GF-D8 (cell line): ENCODE results near the gene HOXC12.

Experiments
- DNase-seq: peaks from one replicate; lab custom pipeline; 2025; lab: John Stamatoyannopoulos, UW

HOXC12 gene

DNA sequence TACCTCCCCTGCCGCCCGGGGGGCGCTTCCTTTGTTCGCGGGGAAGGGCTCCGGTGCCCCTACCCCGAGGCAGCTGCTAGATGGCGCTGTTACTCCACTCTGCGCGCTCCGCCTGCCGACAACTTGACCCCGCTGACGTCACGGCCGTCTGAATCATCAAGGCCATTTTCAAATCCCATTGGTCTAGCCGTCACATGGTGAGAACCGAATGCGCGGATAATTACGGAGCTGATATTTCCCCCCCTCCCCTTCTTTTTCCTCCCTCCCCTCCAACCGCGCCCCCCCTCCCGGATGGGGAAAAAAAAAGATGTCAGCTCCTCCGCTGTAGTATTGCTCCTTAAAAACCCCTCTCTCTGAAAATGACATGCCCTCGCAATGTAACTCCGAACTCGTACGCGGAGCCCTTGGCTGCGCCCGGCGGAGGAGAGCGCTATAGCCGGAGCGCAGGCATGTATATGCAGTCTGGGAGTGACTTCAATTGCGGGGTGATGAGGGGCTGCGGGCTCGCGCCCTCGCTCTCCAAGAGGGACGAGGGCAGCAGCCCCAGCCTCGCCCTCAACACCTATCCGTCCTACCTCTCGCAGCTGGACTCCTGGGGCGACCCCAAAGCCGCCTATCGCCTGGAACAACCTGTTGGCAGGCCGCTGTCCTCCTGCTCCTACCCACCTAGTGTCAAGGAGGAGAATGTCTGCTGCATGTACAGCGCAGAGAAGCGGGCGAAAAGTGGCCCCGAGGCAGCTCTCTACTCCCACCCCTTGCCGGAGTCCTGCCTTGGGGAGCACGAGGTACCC is 30.4 kb downstream of the HOXC12 start, which contains the start of gene HOXC10:
TSS of gene HOXC10 (plus strand) at position 246 of the 791 bp plus-strand sequence. CDS start at position 360, 114 bp downstream.
- DNase-seq = no peak

DNA sequence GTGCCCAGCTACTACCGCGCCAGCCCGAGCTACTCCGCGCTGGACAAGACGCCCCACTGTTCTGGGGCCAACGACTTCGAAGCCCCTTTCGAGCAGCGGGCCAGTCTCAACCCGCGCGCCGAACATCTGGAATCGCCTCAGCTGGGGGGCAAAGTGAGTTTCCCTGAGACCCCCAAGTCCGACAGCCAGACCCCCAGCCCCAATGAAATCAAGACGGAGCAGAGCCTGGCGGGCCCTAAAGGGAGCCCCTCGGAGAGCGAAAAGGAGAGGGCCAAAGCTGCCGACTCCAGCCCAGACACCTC is 30.9 kb downstream of the HOXC12 start:
- no peak for DNase-seq

DNA sequence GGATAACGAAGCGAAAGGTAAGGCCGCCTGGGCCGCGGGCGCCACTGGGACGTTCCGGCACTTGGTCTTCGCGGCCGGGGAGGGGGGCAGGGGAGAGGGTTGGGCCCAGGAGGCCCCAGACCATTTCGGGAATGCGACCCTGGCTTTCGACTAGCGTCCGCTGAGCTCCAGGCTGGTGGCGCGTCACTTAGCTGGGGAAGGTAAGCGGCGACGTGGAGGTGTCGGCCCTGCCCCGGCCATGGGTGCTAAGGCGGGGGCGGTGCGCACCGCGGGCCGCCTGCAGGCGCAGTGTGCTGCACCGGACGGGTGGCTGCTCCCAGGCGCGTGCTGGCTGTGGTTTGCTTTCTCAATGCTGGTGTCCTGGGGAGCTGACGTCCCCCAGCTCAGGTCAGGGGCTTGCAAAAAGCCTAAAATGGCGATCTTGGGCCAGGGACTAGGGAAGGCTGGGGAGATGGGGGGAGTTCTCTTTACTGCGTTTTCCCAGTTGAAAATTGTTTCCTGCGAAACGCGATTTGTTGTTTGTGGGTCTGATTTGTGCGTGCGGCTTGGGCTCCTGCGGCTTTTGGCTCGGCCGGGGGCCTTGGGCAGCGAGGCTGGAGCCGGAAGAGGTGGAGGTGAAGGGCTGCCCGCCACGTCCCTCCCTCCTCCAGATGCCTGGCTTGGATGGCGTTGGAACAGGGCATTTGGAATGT is 31.4 kb downstream of the HOXC12 start:
- no peak for DNase-seq

DNA sequence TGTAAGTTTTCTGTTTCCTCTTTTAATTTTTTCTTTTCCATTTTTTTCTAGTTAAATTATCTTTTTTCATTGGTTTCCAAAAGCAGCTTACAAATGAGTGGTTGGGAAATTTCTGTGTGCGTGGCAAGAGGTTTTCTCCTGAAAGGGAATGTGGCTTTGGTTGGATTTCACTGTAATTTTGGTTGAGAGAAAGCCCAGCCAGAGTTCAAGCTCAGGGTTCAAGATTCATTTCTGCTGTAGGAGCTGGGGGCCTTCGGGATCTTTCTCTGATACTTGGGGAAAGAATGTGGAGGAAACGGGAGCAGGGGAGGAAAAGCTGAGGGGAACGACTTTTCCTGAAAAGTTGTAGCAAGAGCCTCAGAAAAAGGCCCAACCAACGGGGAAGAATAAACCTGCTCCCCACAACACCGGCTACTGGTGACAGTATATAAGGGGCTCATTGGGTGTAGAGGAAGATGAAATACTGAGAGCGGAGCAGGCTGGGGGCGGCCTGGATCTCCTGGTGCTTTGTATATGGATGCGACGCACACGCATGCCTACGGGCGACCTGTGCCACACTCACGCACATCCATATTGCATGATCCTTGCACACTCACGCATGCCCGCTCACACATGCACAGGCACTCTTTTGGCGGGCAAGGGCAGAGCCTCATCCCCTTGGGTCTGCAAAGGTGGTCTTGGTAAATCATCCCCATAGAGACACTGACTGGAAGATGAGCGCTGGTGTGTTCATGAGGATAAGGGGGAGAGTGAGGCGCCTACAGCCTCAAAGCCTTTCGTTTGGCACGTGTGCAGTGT is 32.2 kb downstream of the HOXC12 start:
- no peak for DNase-seq

DNA sequence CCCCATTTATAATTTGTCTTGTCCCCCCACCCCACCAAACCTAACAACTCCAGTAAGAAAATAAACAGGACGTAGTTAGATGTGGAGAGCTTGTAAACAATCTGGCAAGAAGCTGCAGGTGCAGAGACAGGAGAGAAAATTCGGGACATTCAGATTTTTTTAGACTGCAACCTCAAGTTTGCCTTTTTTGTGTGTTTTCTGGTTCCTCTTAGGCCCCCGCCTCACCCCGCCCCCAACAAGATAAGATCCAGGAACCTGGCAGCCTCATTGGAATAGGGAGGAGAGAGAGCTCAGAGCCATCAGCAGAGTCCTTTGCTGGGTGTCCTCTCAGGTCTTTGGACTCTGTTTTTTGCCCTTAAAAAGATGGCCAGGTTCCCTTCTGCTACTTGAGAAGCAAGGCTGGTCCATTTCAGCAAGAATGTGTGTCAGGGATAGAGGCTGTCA is 33.1 kb downstream of the HOXC12 start:
- no peak for DNase-seq

DNA sequence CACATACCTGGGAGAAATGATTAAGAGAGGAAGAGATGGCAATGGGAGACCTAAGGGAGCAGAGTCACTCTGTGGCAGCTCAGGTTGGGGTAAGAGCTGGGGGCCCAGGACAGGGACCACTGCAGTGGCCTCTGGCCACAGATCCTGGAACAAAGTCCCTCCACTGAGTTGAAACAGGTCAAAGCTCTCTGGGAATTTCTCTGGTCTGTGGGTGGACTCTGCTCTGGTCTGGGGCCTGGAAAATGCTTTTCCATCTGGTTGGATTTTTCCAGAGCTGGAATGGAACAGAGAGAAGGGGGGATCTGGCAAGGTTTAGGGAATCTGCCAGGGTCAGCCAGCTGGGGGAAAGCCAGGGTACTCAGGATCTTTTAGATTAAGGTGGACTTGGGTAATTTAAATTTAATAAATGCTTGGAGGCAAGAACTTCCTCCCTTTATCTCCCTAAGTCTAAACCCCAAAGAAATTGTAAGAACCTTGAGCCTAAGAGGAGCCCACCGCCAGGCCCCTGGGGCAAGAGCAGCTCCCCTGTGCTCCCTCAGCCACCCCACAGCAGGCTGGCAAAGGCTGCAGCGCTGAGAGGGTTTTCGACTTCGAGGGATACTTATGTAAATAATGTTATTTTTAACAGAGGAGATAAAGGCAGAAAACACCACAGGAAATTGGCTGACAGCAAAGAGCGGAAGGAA is 34.0 kb downstream of the HOXC12 start:
- no peak for DNase-seq

DNA sequence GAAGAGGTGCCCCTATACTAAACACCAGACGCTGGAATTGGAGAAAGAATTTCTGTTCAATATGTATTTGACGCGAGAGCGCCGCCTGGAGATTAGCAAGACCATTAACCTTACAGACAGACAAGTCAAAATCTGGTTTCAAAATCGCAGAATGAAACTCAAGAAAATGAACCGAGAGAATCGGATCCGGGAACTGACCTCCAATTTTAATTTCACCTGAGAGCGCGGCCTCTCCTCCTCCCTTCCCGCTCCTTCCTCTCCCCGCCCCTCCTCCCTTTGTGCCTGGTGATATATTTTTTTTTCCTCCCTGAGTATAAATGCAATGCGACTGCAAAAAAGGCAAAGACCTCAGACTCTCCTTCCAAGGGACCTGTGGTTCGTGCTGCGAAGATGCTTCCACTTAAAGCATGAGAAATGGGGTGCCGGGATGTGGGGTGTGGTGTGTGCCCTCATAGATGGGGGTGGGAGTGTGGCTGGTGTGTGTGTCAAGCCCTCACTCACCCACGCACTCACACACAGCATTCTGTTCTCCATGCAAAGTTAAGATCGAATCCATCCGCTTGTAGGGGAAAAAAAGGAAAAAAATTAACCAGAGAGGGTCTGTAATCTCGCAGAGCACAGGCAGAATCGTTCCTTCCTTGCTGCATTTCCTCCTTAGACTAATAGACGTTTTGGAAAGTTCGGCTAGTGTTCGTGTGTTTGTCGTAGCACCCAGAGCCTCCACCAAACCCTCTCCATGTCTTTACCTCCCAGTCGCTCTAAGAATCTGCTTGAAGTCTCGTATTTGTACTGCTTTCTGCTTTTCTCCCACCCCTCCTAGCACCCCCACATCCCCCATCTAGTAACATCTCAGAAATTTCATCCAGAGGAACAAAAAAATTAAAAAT is 34.8 kb downstream of the HOXC12 start:
- DNase-seq = no peak

DNA sequence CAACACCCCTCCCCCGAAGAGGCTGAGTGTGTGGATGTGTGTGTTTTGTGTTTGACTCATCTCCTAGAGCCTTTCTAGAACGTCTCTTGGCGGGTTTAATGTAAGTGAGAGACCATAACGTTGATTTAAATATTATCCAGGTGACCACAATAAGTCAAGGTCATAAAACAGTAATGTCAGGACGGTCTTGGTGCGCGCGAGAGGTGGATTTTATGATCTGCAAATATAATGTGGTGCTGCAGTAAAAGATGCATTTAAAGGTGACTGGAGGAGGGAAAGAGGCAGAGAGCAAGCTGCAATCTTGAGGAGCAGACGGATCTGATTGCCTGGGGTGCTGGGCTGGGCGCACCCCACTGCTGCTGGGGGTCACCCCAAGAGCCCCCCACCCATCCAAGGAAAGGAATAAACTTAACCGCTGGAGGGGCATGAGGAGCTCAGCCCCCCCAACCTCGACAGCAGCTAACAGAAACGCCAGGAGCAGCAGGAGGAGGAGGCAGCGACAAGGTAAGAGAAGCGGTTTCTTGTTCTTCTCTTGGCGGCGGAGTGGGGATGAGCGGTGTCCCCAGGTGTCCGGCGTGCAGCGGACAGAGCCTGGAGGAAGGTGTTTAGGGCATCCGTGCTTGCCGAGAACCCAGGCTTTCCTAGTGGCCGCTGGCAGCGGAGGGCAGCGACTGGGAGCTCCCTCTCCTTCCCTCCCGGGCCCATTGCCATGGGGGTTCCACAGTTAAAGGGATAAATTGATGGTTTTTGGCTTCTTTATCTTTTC is 35.8 kb downstream of the HOXC12 start:
- no peak for DNase-seq

DNA sequence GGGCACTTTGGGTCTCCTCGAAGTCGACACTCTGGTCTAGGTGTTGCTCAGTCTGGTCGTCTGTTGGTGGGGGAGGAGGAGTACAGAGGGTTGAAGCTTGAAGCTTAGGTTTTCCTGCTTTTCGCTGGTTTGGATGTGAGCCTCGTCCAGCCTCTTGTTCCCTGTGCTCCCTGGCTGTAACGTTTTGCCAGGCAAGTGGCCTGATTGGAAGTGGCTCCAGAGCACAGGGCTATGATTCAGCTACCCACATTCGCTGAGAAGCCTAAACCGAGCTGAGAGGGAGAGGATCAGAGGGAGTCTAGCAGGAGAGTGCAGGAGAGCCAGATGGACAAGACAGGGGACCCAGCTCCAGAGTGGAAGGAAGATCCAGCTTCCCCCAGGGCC is 36.4 kb downstream of the HOXC12 start:
- DNase-seq = no peak

DNA sequence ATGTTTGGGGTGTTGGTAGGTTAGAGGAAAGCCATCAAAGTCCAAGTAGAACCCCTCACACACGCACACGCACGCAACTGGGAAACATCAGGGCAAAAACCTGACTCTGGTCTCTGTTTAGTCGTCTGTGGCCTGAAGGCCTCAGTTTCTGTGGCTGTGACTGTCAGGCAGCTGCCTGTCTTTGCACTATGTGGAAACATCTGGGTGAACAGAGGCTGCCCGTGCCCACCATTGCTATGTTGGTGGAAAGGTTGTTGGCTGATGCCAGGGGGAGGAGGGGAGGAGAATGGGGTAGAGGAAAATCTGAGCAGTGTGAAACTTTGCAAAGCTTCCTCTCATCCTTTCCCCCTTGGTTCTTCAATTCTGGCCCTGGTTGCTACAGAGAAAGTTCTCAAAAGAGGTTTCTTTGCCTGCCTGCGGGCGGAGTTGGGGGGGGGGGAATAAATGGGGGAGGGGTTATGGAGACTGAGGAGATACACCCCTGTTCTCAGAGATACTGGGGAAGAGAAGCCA is 37.7 kb downstream of the HOXC12 start:
- no peak for DNase-seq

DNA sequence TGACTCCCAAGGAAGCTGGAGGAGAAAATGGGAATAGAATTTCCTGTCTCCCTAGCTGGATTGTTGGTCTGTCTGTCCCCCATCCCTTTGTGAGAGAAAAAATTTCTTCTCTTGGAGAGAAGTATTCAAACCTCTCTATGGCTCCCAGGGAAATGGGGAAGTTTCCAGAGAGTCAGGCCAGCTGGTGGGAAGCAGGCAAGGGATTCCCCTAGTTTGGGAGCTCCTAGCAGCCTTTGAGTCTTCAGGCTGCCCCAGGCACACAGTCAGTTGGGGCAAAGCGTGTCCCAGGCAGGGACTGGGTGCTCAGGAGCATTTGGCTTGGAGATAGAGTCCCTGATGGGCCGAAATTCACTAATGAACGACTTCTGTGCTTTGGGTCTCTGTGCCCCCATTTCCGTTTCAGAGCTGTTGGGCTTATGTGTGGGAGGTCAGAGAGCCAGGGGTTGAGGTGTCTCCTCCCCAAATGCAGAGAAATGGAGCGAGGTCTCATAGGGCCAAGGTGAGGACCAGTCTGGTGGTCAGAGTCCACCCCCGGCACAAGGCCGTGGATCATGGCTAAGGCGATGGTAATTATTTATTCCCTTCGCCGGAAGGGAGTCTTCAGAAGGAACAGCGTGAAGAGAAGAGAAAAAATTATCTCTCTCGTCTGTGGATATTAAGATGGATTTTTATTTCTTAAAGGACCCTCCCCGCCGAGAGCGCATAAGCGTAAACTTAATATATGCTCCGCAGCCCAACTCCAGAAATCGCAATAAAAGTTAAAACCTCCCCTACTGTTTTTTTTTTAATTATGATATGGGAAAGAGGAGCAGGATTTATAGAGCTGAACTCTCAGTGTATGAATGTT is 38.7 kb downstream of the HOXC12 start:
- DNase-seq = no peak

DNA sequence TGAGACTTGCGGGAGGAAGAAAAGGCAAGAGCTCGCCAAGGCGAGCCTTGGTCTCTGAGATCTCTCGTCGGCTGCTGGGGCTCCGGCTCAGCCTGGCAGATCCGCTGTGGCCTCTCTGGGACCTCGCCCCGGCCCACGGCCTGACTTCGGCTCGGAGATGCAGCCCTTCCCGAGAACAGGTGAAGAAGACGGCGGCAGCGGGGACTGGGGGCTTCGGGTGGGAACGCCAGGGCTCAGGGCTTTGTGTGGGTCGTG is 39.2 kb downstream of the HOXC12 start:
- DNase-seq = no peak

DNA sequence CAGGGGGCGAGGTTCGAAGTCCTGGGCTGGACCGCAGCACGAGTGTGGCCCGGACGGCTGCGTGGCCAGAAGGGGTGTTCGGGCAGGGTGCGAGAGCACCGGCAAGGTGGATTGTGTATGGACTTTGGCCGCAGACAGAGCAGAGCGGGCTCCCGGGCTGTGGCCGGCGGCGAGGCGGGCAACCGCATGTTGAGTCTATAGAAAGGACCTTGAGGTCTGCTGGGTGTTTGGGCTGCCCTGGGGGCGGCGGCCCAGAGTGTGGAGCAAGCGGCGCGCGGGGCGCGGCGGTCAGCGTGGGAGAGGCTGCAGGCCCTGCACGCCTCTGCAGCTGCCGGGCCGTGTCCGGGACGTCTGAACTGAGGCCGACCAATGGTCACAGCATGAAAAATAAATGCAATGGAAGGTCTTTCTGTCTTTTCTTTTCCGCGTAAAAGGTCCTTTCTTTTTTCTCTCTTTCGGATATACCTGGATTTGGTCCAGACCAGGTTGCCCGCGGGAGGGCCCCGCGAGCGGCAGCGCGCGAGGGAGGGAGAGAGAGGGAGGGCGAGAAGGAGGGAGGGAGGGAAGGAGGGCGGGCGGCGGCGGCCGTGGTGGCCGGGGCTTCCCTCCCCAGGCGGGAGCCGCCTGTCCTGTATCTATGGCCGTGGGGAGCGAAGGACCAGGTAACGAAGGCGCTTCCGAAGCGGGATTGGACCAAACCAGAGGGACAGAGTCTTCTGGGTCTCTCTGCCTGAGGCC is 39.7 kb downstream of the HOXC12 start:
- DNase-seq = no peak

DNA sequence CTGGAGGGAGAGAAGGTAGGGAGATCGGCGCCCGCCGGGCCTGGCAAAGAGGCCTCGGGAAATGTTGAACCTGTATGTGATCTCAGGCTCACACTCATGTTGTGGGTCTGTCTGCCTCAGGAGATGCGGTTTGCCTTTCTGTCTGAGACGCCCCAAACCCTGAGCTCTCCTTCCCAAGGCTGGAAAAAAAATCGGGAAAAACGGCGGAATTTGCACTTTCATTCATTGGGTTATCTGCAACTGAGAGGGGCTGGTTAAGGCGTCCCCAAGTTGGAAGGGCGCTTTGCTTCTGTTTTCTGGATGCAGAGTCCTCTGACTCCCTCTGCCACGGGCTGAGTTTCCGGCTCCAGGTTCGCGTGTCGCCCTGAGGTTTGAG is 40.3 kb downstream of the HOXC12 start:
- no peak for DNase-seq

DNA sequence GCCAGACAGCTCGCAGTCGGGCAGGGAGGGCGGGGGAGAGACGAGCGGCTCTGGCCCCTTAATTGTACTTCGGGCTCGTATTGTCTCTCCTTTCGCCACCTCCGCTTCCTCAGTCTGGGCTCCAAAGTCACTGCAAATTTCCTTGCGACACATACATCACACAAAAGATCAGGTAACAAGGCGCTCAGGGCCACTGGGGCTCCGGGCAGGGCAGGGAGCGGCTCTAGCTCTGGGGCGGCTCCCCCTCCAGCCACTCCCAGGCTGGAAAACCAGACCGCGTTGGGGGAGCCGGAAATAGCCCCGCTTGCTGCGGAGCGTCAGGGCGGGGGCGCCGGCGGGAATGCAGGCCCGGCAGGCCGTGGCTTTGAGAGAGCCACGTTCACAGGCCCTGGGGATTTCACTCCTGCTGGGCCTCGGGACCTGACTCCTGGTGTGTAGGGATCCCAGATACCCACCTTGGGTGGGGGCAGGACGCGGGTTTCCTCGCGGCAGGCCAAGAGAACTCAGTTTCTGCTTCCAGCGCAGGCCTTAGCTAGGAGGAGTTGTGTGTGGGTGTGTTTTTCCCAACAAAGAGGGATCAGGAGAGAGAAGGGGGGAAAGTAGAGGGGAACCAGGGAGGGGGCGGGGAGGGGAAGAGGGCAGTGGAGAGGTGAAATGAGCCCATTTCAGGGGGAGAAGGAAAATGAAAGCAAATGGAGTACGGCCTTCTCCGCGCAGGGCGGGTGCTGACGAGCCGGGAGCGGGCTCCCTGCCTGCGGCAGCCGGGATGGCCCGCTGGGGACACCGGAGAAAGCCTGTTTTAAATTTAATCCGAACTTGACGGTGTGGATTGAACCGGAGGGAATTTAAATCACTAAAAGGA is 40.9 kb downstream of the HOXC12 start:
- no peak for DNase-seq

DNA sequence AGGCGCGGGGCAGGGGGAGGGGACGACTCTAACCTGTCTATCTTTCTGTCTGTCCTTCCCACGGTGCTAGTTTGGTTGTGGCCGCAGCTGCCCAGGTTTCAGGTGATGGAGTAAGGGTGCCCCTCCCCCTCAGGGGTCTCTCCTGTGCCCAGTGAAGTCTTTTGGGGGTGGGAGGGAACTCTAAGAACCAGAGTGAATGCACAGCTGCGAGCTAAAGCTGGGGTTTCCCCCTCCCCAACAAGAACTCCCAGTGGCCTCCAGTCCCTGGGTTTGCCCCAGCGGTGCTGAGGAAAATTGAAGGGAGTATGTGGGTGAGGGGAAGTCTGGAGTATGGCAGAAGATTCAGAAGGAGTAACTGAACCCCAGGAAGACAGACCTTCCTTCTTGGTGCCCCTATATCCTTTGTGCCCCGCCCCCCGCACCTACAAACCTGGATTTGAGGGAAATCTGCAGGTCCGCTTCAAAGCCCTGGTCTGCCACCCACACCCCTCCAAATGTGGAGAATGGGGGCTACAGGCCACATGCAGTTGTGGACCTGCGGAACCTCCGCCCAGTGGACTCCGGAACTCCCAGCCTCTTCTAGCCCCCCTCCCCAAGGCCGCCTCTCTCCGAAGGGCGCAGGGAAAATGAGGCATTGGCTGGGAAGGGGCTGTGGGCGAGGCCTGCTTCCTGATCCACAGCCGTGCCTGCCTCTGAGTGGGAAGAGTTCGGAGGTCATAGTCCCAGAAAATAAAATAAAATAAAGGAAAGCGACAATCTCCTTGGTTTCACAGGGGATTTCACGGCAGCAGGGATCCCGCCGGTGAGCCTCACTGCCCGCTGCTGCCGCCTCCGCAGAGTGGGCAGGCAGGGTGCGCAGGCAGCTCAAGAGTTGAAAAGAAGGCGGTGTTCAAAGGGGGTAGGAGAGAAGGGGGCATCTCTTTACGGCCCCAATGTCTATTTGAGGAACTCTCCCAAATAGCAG is 41.8 kb downstream of the HOXC12 start:
- DNase-seq = no peak
